T-helper 2 cell treated with Interferon-gamma antibody and Interleukin-4, amounts not matched to agents 5 μg/mL and 100 μg/mL, for 36 hours (primary cell): ENCODE results near the gene PARD6B.
"Not testable (repeated sequence)": the region's sequence is repeated elsewhere in the genome, so short reads cannot be mapped to it uniquely, and the experiment has no call there.

ENCODE experiments used
- DNase-seq: peaks from one replicate; pipeline ENCODE4 v3.0.0; 2021; ENCODE audit warnings: low spot score
- H3K27ac Mint-ChIP-seq: one replicate; pipeline ENCODE4 v1.8.0; 2021; ENCODE audit warnings: mild to moderate bottlenecking, mixed read lengths
- H3K27me3 Mint-ChIP-seq: one replicate; pipeline ENCODE4 v1.8.0; 2021; ENCODE audit warnings: low read depth, mixed read lengths
- H3K36me3 Mint-ChIP-seq: one replicate; pipeline ENCODE4 v1.8.0; 2021; ENCODE audit warnings: low read depth, mixed read lengths
- H3K4me1 Mint-ChIP-seq: one replicate; pipeline ENCODE4 v1.8.0; 2021; ENCODE audit warnings: low read depth, mixed read lengths
- H3K4me3 Mint-ChIP-seq: one replicate; pipeline ENCODE4 v1.8.0; 2022; ENCODE audit warnings: mild to moderate bottlenecking, moderate library complexity, mixed read lengths
- H3K9me3 Mint-ChIP-seq: one replicate; pipeline ENCODE4 v1.8.0; 2021; ENCODE audit warnings: mixed read lengths

PARD6B gene

GRCh38 chr20:50794181-50794845, 62.9 kb downstream of the PARD6B start:
- H3K27ac Mint-ChIP-seq = no peak overlapping the region
- no peaks in the 10 kb centered on the region for H3K27me3 Mint-ChIP-seq
- H3K36me3 Mint-ChIP-seq = no peaks in the 10 kb centered on the region
- DNase-seq = no peak
- H3K4me1 Mint-ChIP-seq = peaks cover 14% of the 10 kb centered on the region
- peak overlapping the region; percentile 72 for H3K4me3 Mint-ChIP-seq
- no peaks in the 10 kb centered on the region for H3K9me3 Mint-ChIP-seq

- peak within 1 kb of the TSS; percentile 52 for H3K27ac Mint-ChIP-seq
Measured at GRCh38 chr20:50794846-50795634, 63.7 kb downstream of the PARD6B start, which contains the start of gene BCAS4. Gene BCAS4, plus strand, starts transcription at chr20:50795061. Its CDS starts 23 bp downstream, at chr20:50795084.

GRCh38 chr20:50797142-50797541, 65.8 kb downstream of the PARD6B start:
- H3K36me3 Mint-ChIP-seq = no peaks in the 10 kb centered on the region
- H3K4me3 Mint-ChIP-seq = no peak overlapping the region

More at GRCh38 chr20:50794846-50795634, 63.7 kb downstream of the PARD6B start, which contains the start of gene BCAS4:
- DNase-seq = peak; percentile 91
- Mint-ChIP-seq H3K27me3 (no peaks in the 10 kb centered on the region), H3K9me3 (no peaks in the 10 kb centered on the region), H3K36me3 (no peaks in the 10 kb centered on the region), H3K4me3 (peak within 1 kb of the TSS; percentile 87), H3K4me1 (peaks cover 13% of the 10 kb centered on the region)

GRCh38 chr20:50798650-50799049, 67.3 kb downstream of the PARD6B start:
- no peaks in the 10 kb centered on the region for H3K36me3 Mint-ChIP-seq
- H3K4me1 Mint-ChIP-seq = peaks cover 6% of the 10 kb centered on the region
- H3K9me3 Mint-ChIP-seq = no peaks in the 10 kb centered on the region
- no peak overlapping the region for H3K4me3 Mint-ChIP-seq
- H3K27me3 Mint-ChIP-seq = no peaks in the 10 kb centered on the region
- no peak for DNase-seq
- H3K27ac Mint-ChIP-seq = no peak overlapping the region

More at GRCh38 chr20:50797142-50797541, 65.8 kb downstream of the PARD6B start:
- H3K27me3 Mint-ChIP-seq = no peaks in the 10 kb centered on the region
- peaks cover 8% of the 10 kb centered on the region for H3K4me1 Mint-ChIP-seq
- DNase-seq = no peak
- H3K9me3 Mint-ChIP-seq = no peaks in the 10 kb centered on the region
- H3K27ac Mint-ChIP-seq = no peak overlapping the region

- no peak for DNase-seq
- H3K27me3 Mint-ChIP-seq = no peaks in the 10 kb centered on the region
- H3K27ac Mint-ChIP-seq = no peak overlapping the region
- H3K4me3 Mint-ChIP-seq = no peak overlapping the region
- H3K36me3 Mint-ChIP-seq = no peaks in the 10 kb centered on the region
- H3K4me1 Mint-ChIP-seq = peaks cover 5% of the 10 kb centered on the region
- H3K9me3 Mint-ChIP-seq = no peaks in the 10 kb centered on the region
Measured at GRCh38 chr20:50799176-50799889, 68.0 kb downstream of the PARD6B start.

- DNase-seq = no peak
- Mint-ChIP-seq H3K36me3 (no peaks in the 10 kb centered on the region), H3K9me3 (no peaks in the 10 kb centered on the region), H3K4me1 (peaks cover 12% of the 10 kb centered on the region), H3K4me3 (no peak overlapping the region), H3K27me3 (no peaks in the 10 kb centered on the region), H3K27ac (no peak overlapping the region)
Measured at GRCh38 chr20:50799890-50800550, 68.6 kb downstream of the PARD6B start.

GRCh38 chr20:50800986-50801746, 69.8 kb downstream of the PARD6B start:
- H3K27me3 Mint-ChIP-seq, H3K36me3 Mint-ChIP-seq, H3K9me3 Mint-ChIP-seq, H3K27ac Mint-ChIP-seq, H3K4me3 Mint-ChIP-seq, DNase-seq: not testable (repeated sequence)
- peaks cover 13% of the 10 kb centered on the region for H3K4me1 Mint-ChIP-seq

- Mint-ChIP-seq H3K4me3 (no peak overlapping the region), H3K27me3 (no peaks in the 10 kb centered on the region), H3K27ac (no peak overlapping the region), H3K9me3 (no peaks in the 10 kb centered on the region), H3K4me1 (peaks cover 15% of the 10 kb centered on the region), H3K36me3 (no peaks in the 10 kb centered on the region)
- DNase-seq = no peak
Measured at GRCh38 chr20:50801747-50802125, 70.4 kb downstream of the PARD6B start.

GRCh38 chr20:50802289-50802688, 70.9 kb downstream of the PARD6B start:
- Mint-ChIP-seq H3K4me1 (peaks cover 15% of the 10 kb centered on the region), H3K4me3 (no peak overlapping the region), H3K36me3 (no peaks in the 10 kb centered on the region), H3K9me3 (no peaks in the 10 kb centered on the region), H3K27ac (no peak overlapping the region), H3K27me3 (no peaks in the 10 kb centered on the region)
- no peak for DNase-seq

- Mint-ChIP-seq H3K27ac (peak overlapping the region; percentile 89), H3K27me3 (no peaks in the 10 kb centered on the region), H3K4me1 (peaks cover 21% of the 10 kb centered on the region), H3K36me3 (no peaks in the 10 kb centered on the region), H3K9me3 (no peaks in the 10 kb centered on the region), H3K4me3 (peak overlapping the region; percentile 54)
- no peak for DNase-seq
Measured at GRCh38 chr20:50804437-50805348, 73.3 kb downstream of the PARD6B start.

GRCh38 chr20:50805349-50805684, 73.9 kb downstream of the PARD6B start:
- H3K9me3 Mint-ChIP-seq = no peaks in the 10 kb centered on the region
- DNase-seq = no peak
- H3K36me3 Mint-ChIP-seq = no peaks in the 10 kb centered on the region

GRCh38 chr20:50806126-50806768, 74.9 kb downstream of the PARD6B start:
- no peak for DNase-seq
- Mint-ChIP-seq H3K27me3 (no peaks in the 10 kb centered on the region), H3K36me3 (no peaks in the 10 kb centered on the region), H3K4me3 (no peak overlapping the region), H3K27ac (peak overlapping the region; percentile 75), H3K4me1 (peaks cover 21% of the 10 kb centered on the region), H3K9me3 (no peaks in the 10 kb centered on the region)

More at GRCh38 chr20:50805349-50805684, 73.9 kb downstream of the PARD6B start:
- Mint-ChIP-seq H3K4me3 (peak overlapping the region; percentile 54), H3K27ac (peak overlapping the region; percentile 89), H3K27me3 (no peaks in the 10 kb centered on the region), H3K4me1 (peaks cover 21% of the 10 kb centered on the region)
